Memory B cell (primary cell): ENCODE data around the gene GATB.

Source experiments
- ATAC-seq: fragments of 150-1000 bp; cut with Tn5 transposase; 2 replicates; pipeline ENCODE4 v1.10.0; 2021; ENCODE audit warnings: low read depth, mild to moderate bottlenecking, moderate library complexity
- DNase-seq, 2 donors: peaks; one replicate each; pipeline ENCODE4 v3.0.0; 2022; ENCODE audit warnings: low spot score in 2 of 2
- H3K27ac Mint-ChIP-seq: one replicate; pipeline ENCODE4 v1.8.0; 2022; ENCODE audit warnings: mild to moderate bottlenecking, moderate library complexity, mixed read lengths
- H3K27me3 Mint-ChIP-seq: one replicate; pipeline ENCODE4 v1.8.0; 2022; ENCODE audit warnings: mixed read lengths
- H3K36me3 Mint-ChIP-seq: one replicate; pipeline ENCODE4 v1.8.0; 2022; ENCODE audit warnings: mild to moderate bottlenecking, mixed read lengths
- H3K4me1 Mint-ChIP-seq: one replicate; pipeline ENCODE4 v1.8.0; 2022; ENCODE audit warnings: mixed read lengths
- H3K4me3 Mint-ChIP-seq: one replicate; pipeline ENCODE4 v1.8.0; 2022; ENCODE audit warnings: mild to moderate bottlenecking, moderate library complexity, mixed read lengths
- H3K9me3 Mint-ChIP-seq: one replicate; pipeline ENCODE4 v1.8.0; 2022; ENCODE audit warnings: mixed read lengths

The GATB gene

DNA sequence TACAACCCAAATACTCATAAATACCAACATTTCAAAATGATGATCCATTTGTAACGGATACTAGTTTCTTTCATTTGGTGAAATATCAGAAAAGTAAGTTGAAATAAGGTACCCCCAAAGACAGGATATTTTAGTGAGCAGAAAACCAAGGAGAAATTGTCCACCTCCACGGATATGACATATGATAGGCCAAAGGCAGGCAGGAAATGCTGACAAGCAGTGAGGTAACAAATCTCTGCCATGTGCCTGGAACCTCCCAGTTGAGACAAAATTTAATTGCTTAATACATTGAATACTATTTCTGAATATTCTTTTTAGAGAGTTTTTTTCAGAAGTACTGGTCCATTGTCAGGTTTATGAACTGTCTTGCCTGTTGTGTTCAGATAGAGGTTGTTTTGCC lies 118.8 kb downstream of the GATB start:
- peaks cover 8% of the 10 kb centered on the region for H3K27me3 Mint-ChIP-seq
- no peak overlapping the region for H3K4me3 Mint-ChIP-seq
- no peaks in the 10 kb centered on the region for H3K36me3 Mint-ChIP-seq
- no peak overlapping the region for H3K27ac Mint-ChIP-seq
- no peaks in the 10 kb centered on the region for H3K4me1 Mint-ChIP-seq
- no peak for ATAC-seq
- peaks cover 1% of the 10 kb centered on the region for H3K9me3 Mint-ChIP-seq
- no peak for DNase-seq

DNA sequence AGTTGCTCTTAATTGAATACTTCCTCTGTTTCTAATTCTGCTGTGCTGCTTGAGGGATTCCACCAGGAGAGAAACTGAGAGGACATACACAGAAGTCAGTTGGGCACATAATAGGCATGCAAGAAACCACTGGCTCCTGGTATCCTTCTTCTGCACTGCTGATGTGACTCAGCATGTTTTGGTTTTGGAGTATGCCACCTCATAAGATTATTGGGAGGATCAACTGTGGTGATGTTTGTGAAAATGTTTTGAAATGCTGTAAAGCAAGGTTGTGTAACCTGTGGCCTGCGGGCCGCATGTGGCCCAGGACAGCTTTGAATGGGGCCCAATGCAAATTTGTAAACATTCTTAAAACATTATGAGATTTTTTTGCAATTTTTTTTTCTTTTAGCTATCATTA lies 119.6 kb downstream of the GATB start:
- Mint-ChIP-seq H3K4me1 (no peaks in the 10 kb centered on the region), H3K27ac (no peak overlapping the region), H3K9me3 (peaks cover 1% of the 10 kb centered on the region), H3K27me3 (peaks cover 5% of the 10 kb centered on the region), H3K36me3 (no peaks in the 10 kb centered on the region), H3K4me3 (no peak overlapping the region)
- ATAC-seq (no peak), DNase-seq (no peak)

DNA sequence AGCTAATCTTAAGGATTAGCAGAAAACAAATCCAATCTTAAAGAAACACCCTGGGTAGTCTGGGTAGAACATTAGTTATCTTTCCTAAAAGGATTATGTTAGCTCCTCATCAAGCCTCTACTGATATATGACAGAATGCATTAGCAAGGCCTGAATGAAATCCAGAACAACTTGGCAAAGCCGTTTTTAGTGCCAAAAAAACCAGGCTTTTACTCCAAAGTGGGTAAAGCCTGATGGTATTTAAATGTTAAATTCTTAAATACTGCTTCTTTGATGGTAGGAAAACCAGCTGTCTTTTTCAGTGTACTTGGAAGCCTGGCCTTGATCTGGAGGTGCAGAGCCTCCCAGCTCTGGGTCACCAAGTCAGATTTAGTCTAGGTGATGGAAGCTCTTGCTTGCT lies 120.4 kb downstream of the GATB start:
- H3K27me3 Mint-ChIP-seq: peaks cover 4% of the 10 kb centered on the region
- H3K9me3 Mint-ChIP-seq: peaks cover 1% of the 10 kb centered on the region
- no peak overlapping the region for H3K27ac Mint-ChIP-seq
- no peak for ATAC-seq
- DNase-seq: no peak
- H3K4me1 Mint-ChIP-seq: no peaks in the 10 kb centered on the region
- H3K36me3 Mint-ChIP-seq: no peaks in the 10 kb centered on the region
- no peak overlapping the region for H3K4me3 Mint-ChIP-seq

DNA sequence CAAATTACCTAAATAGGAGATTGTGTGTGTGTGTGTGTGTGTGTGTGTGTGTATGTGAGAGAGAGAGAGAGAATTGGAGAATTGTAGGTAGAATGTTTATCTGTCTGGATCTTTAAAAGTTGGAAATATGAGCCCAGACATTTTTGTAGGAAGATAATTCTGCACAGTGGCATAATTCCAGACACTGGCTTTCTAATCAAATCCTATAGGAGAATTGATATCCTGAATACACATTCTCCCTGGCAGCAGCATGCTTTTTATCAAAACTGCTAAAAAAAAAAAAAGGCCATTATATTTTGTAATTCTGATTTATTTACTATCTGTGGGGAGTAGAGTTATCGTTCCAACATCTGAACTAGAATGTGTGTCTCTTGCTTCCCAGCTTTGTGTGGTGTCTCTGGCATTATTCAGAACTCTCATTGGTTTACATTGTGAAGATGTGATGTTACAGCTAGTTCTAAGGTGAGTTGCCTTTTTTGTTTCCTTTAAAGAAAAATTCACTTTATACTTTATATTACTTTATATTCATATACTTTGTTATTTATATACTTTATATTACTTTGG lies 122.4 kb downstream of the GATB start:
- H3K27ac Mint-ChIP-seq: no peak overlapping the region
- DNase-seq: no peak
- no peak overlapping the region for H3K4me3 Mint-ChIP-seq
- H3K36me3 Mint-ChIP-seq: no peaks in the 10 kb centered on the region
- no peak for ATAC-seq
- peaks cover 2% of the 10 kb centered on the region for H3K27me3 Mint-ChIP-seq
- H3K9me3 Mint-ChIP-seq: peaks cover 1% of the 10 kb centered on the region
- no peaks in the 10 kb centered on the region for H3K4me1 Mint-ChIP-seq

DNA sequence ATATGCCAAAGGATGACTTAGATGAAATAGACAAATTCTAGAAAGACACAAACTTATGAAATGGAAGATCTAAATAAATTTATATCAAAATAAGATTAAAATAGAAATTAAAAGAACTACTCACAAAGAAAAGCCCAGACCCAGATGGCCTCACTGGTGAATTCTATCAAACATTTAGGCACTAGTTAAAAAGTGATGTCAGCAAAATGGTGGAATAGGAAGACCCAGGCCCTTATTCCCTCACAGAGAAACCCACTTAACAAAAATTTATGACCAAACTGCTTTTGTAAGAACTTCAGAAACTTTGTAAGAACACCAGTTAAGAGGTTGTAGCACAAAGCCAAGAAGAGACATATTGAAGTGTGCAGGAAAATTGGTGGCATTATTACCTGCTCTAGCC lies 129.5 kb downstream of the GATB start:
- H3K9me3 Mint-ChIP-seq: peaks cover 1% of the 10 kb centered on the region
- peaks cover 18% of the 10 kb centered on the region for H3K27me3 Mint-ChIP-seq
- H3K4me3 Mint-ChIP-seq: no peak overlapping the region
- H3K36me3 Mint-ChIP-seq: no peaks in the 10 kb centered on the region
- no peaks in the 10 kb centered on the region for H3K4me1 Mint-ChIP-seq
- DNase-seq: no peak
- ATAC-seq: no peak
- no peak overlapping the region for H3K27ac Mint-ChIP-seq

DNA sequence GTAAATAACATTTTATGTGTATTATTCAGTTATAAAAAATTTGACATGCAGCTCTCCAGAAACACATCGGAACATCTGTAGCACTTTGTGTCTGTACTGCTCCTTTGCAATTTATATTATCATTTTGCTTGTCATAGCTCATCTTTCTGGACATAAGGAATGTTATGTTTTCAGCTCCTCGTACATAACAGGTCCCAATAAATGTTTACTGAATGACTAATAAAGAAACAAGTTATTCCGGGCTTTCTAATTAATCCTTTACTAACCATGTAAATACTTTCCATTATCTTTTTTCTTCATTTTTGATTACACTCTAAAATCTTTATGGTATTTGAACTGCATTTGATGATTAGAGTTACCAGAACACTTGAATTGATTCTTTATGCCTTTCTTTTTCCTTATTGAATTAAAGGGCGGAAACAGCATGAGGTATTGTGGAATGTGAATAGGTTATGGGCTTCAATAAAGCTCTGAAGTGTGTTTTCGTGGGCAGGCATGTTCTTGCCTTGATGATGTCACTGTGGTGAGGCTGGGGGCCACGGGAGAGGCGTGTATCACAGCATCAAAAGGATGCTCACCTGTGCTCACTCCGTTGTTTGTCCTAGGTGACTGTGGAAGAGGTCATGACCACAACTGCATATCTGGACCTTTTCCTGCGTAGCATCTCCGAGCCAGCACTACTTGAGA lies 131.6 kb downstream of the GATB start:
- DNase-seq (no peak), ATAC-seq (no peak)
- Mint-ChIP-seq H3K27ac (no peak overlapping the region), H3K36me3 (no peaks in the 10 kb centered on the region), H3K27me3 (peaks cover 16% of the 10 kb centered on the region), H3K9me3 (peaks cover 1% of the 10 kb centered on the region), H3K4me1 (no peaks in the 10 kb centered on the region), H3K4me3 (no peak overlapping the region)

DNA sequence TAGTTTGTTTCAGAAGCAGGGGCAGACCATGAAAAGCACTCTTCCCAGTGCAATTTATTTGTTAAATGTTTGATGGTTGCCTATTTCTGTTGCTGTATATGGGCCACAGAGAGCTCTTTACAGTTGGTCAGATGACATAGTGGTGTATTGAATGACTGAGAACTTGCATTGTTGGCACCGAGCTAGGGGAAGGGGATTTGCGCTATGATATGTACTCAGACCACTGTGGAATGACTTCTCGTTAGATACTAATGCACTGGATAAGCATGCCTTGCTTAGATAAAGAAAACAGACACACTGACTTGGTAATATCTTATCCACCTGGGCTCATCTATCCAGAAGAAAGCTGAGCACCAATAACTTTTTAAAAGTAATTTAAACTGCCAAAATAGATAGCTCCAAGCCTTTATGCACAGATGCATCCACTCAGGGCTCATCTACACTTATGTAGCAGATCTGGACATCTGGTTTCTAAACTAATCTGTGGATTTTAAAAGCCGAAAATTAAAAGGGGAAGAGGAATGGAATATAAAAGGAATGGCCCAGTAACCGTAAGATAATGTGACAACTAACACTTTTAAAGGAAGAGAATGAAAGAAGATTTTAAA lies 132.7 kb downstream of the GATB start:
- Mint-ChIP-seq H3K4me3 (no peak overlapping the region), H3K4me1 (no peaks in the 10 kb centered on the region), H3K36me3 (no peaks in the 10 kb centered on the region), H3K27me3 (peaks cover 18% of the 10 kb centered on the region), H3K27ac (no peak overlapping the region), H3K9me3 (no peaks in the 10 kb centered on the region)
- DNase-seq (no peak), ATAC-seq (no peak)

DNA sequence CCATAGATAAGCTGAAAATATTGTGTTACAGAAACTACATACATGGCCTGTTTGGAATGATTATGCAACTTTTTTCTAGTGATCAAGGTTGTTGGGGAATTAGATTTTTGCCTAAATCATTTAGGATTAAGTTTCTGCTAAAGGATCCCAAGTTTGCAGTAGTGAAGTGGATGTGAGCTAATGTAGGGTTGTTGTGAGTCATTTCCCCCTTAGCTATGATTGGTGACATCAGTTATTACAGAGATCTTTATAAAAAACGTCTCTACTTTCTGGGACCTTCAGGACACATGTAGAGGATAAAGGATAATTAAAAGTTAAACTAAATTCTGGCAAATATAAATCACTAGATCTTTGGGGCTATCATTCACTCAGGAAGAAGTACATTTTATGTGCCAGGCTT lies 133.3 kb downstream of the GATB start:
- no peak for ATAC-seq
- no peak overlapping the region for H3K27ac Mint-ChIP-seq
- H3K36me3 Mint-ChIP-seq: no peaks in the 10 kb centered on the region
- no peaks in the 10 kb centered on the region for H3K4me1 Mint-ChIP-seq
- no peak for DNase-seq
- H3K9me3 Mint-ChIP-seq: no peaks in the 10 kb centered on the region
- H3K27me3 Mint-ChIP-seq: peaks cover 18% of the 10 kb centered on the region
- H3K4me3 Mint-ChIP-seq: no peak overlapping the region

DNA sequence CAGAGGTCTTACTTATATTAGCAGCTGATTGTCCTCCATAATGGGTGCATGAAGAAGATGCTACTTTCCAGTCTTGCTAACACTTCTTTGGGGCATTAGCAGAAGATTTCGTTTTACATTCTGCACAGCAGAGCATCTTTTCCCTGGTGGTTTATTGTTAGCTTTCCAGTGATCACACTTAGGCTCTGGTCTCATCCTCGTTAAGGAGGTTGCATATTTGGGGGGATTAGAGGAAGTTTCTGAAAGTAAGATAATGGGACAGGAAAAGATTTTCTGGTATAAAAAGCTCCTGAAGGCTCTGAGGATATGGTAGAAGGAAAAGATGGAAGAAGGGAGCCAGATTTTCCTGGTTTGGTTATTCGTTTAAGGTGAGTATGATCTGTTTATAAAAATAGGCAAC lies 134.1 kb downstream of the GATB start:
- no peak overlapping the region for H3K27ac Mint-ChIP-seq
- H3K36me3 Mint-ChIP-seq: no peaks in the 10 kb centered on the region
- H3K4me1 Mint-ChIP-seq: no peaks in the 10 kb centered on the region
- no peaks in the 10 kb centered on the region for H3K9me3 Mint-ChIP-seq
- H3K4me3 Mint-ChIP-seq: no peak overlapping the region
- no peak for ATAC-seq
- no peak for DNase-seq
- peaks cover 18% of the 10 kb centered on the region for H3K27me3 Mint-ChIP-seq

DNA sequence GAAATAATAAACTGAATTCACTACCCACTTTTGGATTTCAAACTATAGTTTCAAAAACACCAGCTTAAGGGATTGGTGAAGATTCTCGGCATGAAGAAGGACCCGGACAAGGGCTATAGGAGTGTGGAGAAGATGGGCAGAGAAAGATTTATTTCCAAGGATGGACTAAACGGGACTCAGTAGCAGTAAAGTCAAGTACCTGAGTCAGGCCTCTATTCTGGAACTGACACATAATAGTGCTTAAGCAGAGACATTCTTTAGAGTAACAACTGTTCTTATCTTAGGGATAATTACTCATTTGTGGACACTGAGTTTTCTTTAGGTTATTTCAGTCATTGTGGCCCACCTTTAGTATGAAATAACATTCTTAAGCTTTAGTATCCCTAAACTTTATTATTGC lies 134.6 kb downstream of the GATB start:
- H3K36me3 Mint-ChIP-seq: no peaks in the 10 kb centered on the region
- H3K27ac Mint-ChIP-seq: no peak overlapping the region
- no peak for DNase-seq
- no peak overlapping the region for H3K4me3 Mint-ChIP-seq
- no peaks in the 10 kb centered on the region for H3K9me3 Mint-ChIP-seq
- peaks cover 18% of the 10 kb centered on the region for H3K27me3 Mint-ChIP-seq
- no peak for ATAC-seq
- no peaks in the 10 kb centered on the region for H3K4me1 Mint-ChIP-seq

DNA sequence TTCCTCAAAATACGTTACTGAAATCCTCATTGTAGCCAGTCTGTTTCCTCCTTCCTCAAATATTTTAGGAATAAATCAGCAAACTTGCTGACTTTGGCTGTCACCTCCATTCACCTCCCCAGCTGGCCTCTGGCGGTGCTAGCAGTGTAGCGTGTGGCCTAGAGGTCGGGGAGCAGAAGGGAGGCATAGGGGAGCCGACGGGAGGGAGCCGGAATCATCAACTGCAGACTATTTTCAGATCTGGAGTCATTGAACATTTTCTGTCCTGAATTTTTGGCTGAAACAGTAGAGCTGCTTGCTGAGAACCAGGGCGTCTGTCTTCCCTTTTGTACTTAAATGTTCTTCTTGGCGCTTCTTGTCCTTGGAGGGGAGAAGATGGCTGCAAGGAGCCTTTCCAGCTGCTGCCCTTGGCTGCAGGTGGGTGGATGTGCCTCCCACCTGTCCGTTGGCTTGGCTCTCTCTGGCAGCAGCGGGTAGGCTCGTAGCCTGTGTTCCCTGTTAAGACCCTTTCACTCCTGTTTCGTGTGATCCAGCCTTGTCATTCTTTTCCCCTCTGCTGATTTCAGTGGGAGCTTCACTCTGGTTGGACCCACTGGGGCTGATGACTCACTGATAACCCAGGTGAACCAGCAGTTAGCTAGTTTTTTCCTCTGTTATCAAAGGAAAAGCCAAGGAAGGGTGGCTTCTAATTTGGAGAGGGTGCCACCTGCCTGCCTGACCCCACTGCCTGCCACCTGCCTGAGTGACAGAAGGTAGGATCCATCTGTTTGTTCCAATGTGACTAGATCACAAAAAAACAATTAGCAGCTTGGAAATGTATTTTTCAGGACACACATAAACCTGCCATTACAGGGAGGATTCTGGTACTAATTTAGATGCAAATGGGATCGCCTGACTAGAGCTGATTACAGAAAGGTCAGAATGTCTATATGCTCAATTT lies 135.9 kb downstream of the GATB start:
- Mint-ChIP-seq H3K36me3 (no peaks in the 10 kb centered on the region), H3K27me3 (peaks cover 12% of the 10 kb centered on the region), H3K4me3 (no peak overlapping the region), H3K9me3 (no peaks in the 10 kb centered on the region), H3K27ac (no peak overlapping the region), H3K4me1 (no peaks in the 10 kb centered on the region)
- ATAC-seq (no peak), DNase-seq (no peak)
